ENCODE results near the gene GAB2.

DNA sequence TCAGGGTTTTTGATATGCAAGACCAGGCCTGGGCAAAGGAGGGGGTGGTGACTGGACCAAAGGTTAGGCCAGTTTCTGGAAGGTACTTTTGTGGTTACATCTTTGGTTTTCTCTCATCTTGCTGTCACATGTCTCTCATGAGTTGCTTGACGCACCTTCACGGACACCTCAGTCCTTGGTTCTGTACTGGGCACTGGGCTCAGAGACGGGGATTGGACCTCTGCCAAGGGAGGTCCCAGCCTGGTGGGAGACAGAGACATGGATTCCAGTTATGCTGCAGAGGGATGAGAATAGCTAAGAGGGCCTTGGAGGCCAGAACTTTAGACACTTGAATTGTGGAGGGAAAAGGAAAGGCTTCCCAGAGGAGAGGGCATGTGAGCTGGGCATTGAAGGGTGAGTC is 227.2 kb downstream of the GAB2 start:
- TF ChIP-seq EP300 (IDR thresholded peaks at IDR 0.05; ENCODE audit: borderline replicate concordance in 1 of 2, control insufficient read depth in 1 of 2, low read depth in 2 of 2, low read length in 2 of 2) (0 out of 4 replicates have a peak, but pooled peaks of 1 of the 2 experiments have one; percentile 12), CTCF (IDR thresholded peaks at IDR 0.05 in 2 of 3, conservative IDR thresholded peaks at IDR 0.05 in 1 of 3; ENCODE audit: control insufficient read depth in 2 of 3, extremely low read depth in 1 of 3, insufficient read depth in 1 of 3, low read depth in 3 of 3, low read length in 3 of 3) (no peak), MTA2 (IDR thresholded peaks at IDR 0.05; ENCODE audit: low read depth) (no peak), SIN3A (IDR thresholded peaks at IDR 0.05; ENCODE audit: low read depth, low read length) (no peak), POLR2AphosphoS5 (IDR thresholded peaks at IDR 0.05; ENCODE audit: low read length) (no peak), JUND (IDR thresholded peaks at IDR 0.05; ENCODE audit: low read depth, low read length) (no peak), TCF12 (IDR thresholded peaks at IDR 0.05; ENCODE audit: low read depth, low read length) (no peak), NFXL1 (IDR thresholded peaks at IDR 0.05; ENCODE audit: borderline replicate concordance) (no peak), EZH2 (IDR thresholded peaks at IDR 0.05; ENCODE audit: borderline replicate concordance, control insufficient read depth, low read depth, low read length) (no peak), SUZ12 (IDR thresholded peaks at IDR 0.05; ENCODE audit: unreplicated experiment) (no peak), FOS (IDR thresholded peaks at IDR 0.05; ENCODE audit: borderline replicate concordance, extremely low read depth, insufficient read length) (no peak)
